Gastrocnemius medialis (tissue), 4 donors: ENCODE measurements around the gene CACNA2D1.

Source experiments
- CTCF ChIP-seq, 5 experiments: fragments of 450-650 bp in 3 of 5; fragments of 200-600 bp in 2 of 5; sonication (generic) in 2 of 5; IDR thresholded peaks in 4 of 5; conservative IDR thresholded peaks in 1 of 5; 1 replicate in 4 of 5; 2 replicates in 1 of 5; pipeline ENCODE4 v1.5.1; 2016 to 2019; ENCODE audit warnings: antibody characterized with exemption in 5 of 5, mild to moderate bottlenecking in 3 of 5, moderate library complexity in 3 of 5
- POLR2A ChIP-seq, 2 donors: fragments of 450-650 bp; IDR thresholded peaks; one replicate each; pipeline ENCODE4 v1.6.1; 2017; ENCODE audit warnings: antibody characterized with exemption in 2 of 2, mild to moderate bottlenecking in 2 of 2, moderate library complexity in 2 of 2

- TF ChIP-seq CTCF (IDR thresholded peaks at IDR 0.05 in 4 of 5, conservative IDR thresholded peaks at IDR 0.05 in 1 of 5) (peak in 4 of 5 experiments; percentile 28 to 62 (median 52)), POLR2A (IDR thresholded peaks at IDR 0.05) (peak; percentile 32 to 62)
Measured at GRCh38 chr7:82443547-82444219, at the start of gene CACNA2D1.
